GM23338 (cell line): Measurements from ENCODE around the gene AZIN2. TPM values are rescaled to one million over a fixed set of nuclear protein-coding genes. Genes with fewer than 3 reads are reported as not detected.
"Not testable (repeated sequence)": the region's sequence is repeated elsewhere in the genome, so short reads cannot be mapped to it uniquely, and the experiment has no call there.

Experiments
- ATAC-seq: fragments of 200-7000 bp; cut with Tn5 transposase; 3 replicates; pipeline ENCODE4 v1.9.1; 2020
- DNase-seq: peaks from one replicate; pipeline ENCODE4 v3.0.0-alpha.2; 2015; ENCODE audit warnings: low spot score
- H2AFZ ChIP-seq: fragments of 200-600 bp; sonication (generic); 2 replicates; pipeline ENCODE4 v1.8.0; 2016; ENCODE audit warnings: antibody characterized with exemption, mild to moderate bottlenecking, moderate library complexity
- H3F3A ChIP-seq: fragments of 200-600 bp; sonication (generic); replicated peaks from 2 replicates; pipeline ENCODE4 v1.8.0; 2017; ENCODE audit warnings: antibody characterized with exemption, mixed run types, low read depth
- H3K27ac ChIP-seq: fragments of 200-600 bp; sonication (generic); 2 replicates; pipeline ENCODE4 v1.6.1; 2016; ENCODE audit warnings: low read depth
- H3K27me3 ChIP-seq: fragments of 200-600 bp; sonication (generic); 2 replicates; pipeline ENCODE4 v1.8.0; 2016; ENCODE audit warnings: mild to moderate bottlenecking, mixed run types, moderate library complexity; ENCODE audit not compliant: insufficient read depth
- H3K36me3 ChIP-seq: fragments of 200-600 bp; sonication (generic); 2 replicates; pipeline ENCODE4 v1.8.0; 2016; ENCODE audit warnings: mild to moderate bottlenecking; ENCODE audit not compliant: insufficient read depth
- H3K4me1 ChIP-seq: fragments of 200-600 bp; sonication (generic); 2 replicates; pipeline ENCODE4 v1.8.0; 2016; ENCODE audit warnings: mild to moderate bottlenecking, moderate library complexity; ENCODE audit not compliant: insufficient read depth
- H3K4me2 ChIP-seq: fragments of 200-600 bp; sonication (generic); 2 replicates; pipeline ENCODE4 v1.7.1; 2017; ENCODE audit warnings: mixed run types
- H3K4me3 ChIP-seq: fragments of 200-600 bp; sonication (generic); 2 replicates; pipeline ENCODE4 v1.6.1; 2016; ENCODE audit warnings: mixed run types
- H3K79me2 ChIP-seq: fragments of 200-600 bp; sonication (generic); replicated peaks from 2 replicates; pipeline ENCODE4 v1.8.0; 2017; ENCODE audit warnings: mild to moderate bottlenecking; ENCODE audit not compliant: insufficient read depth
- H3K9me2 ChIP-seq: fragments of 200-600 bp; sonication (generic); 2 replicates; pipeline ENCODE4 v1.8.0; 2017; ENCODE audit not compliant: insufficient read depth
- H4K20me1 ChIP-seq: fragments of 200-600 bp; sonication (generic); replicated peaks from 2 replicates; pipeline ENCODE4 v1.8.0; 2017; ENCODE audit warnings: mild to moderate bottlenecking; ENCODE audit not compliant: insufficient read depth
- H3K27ac Mint-ChIP-seq: 2 replicates; pipeline ENCODE4 v1.8.0; 2020; ENCODE audit warnings: inconsistent platforms, mild to moderate bottlenecking, moderate library complexity, mixed read lengths
- H3K27me3 Mint-ChIP-seq: 3 replicates; pipeline ENCODE4 v1.8.0; 2022; ENCODE audit warnings: low read depth, mild to moderate bottlenecking, moderate library complexity, mixed read lengths, inconsistent platforms; ENCODE audit not compliant: insufficient read depth, poor library complexity
- H3K36me3 Mint-ChIP-seq: 3 replicates; pipeline ENCODE4 v1.8.0; 2021; ENCODE audit warnings: low read depth, mild to moderate bottlenecking, inconsistent platforms, moderate library complexity, mixed read lengths
- H3K4me1 Mint-ChIP-seq: 3 replicates; pipeline ENCODE4 v1.8.0; 2020; ENCODE audit warnings: mild to moderate bottlenecking, inconsistent platforms, mixed read lengths
- H3K4me3 Mint-ChIP-seq: 3 replicates; pipeline ENCODE4 v1.8.0; 2021; ENCODE audit warnings: moderate library complexity, mild to moderate bottlenecking, inconsistent platforms, mixed read lengths
- H3K9me3 Mint-ChIP-seq: 3 replicates; pipeline ENCODE4 v1.8.0; 2020; ENCODE audit warnings: moderate library complexity, mild to moderate bottlenecking, inconsistent platforms, mixed read lengths
- EZH2phosphoT487 ChIP-seq: fragments of 200-600 bp; sonication (generic); IDR thresholded peaks from one replicate; pipeline ENCODE4 v1.8.1; 2018; ENCODE audit warnings: antibody characterized with exemption; ENCODE audit not compliant: unreplicated experiment
- NANOG ChIP-seq: IDR thresholded peaks from 2 replicates; pipeline ENCODE4 v1.6.1; 2016; ENCODE audit warnings: antibody characterized with exemption, borderline replicate concordance
- POLR2AphosphoS5 ChIP-seq: IDR thresholded peaks from 2 replicates; pipeline ENCODE4 v1.6.1; 2016; ENCODE audit warnings: antibody characterized with exemption, low read depth
- ZNF331 ChIP-seq: fragments of 250-450 bp; sonication (Bioruptor Pico); IDR thresholded peaks from 2 replicates; pipeline ENCODE4 v1.5.0; 2020; ENCODE audit warnings: low read depth, mild to moderate bottlenecking, moderate library complexity
- polyA plus RNA-seq: library from polyadenylated mRNA; unstranded; fragments of >200 nt; fragmentation: Nextera tagmentation; extraction: Ambion mirVana; gene quantifications from 2 replicates; pipeline ENCODE4 v1.2.1, GENCODE V29; 2016
- total RNA-seq: library from RNA; depleted of rRNA; stranded (reverse); fragments of >200 nt; shearing (Covaris generic); gene quantifications from 2 replicates; pipeline ENCODE4 v1.2.3, GENCODE V29; 2014
- TF ChIP-seq, protein P1 (sequence below): IDR thresholded peaks from 2 replicates; pipeline ENCODE4 v1.6.1; 2016; ENCODE audit warnings: antibody characterized with exemption
- TF ChIP-seq, protein P2 (sequence below): fragments of 250-450 bp; sonication (Bioruptor Pico); IDR thresholded peaks from 2 replicates; pipeline ENCODE4 v1.5.0; 2020; ENCODE audit warnings: mild to moderate bottlenecking, moderate library complexity

The AZIN2 gene
- total and polyA plus RNA-seq, 2 experiments from 2014 or later, result 0.37 to 1.2 TPM

DNA sequence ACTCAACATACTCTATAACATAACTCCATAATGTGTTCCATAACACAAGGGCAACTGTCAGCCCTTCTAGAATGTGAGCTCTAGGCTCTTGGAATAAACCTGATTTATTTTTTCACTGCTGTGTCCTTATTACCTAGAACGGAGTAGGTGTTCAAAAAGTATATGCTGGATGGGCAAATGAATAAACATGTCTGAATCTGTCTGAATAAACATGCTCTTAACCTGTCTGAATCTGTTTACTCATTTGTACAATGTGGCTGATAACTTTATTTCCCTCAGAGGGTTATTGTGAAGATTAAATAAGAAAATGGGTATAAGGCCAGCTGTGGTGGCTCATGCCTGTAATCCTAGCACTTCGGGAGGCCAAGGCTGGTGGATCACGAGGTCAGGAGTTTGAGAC, 42.3 kb downstream of the AZIN2 start:
- peaks cover 14% of the 10 kb centered on the region; the same call in 2 of the 3 replicates for H3K4me1 Mint-ChIP-seq
- no peaks in the 10 kb centered on the region for H4K20me1 ChIP-seq
- H3K4me2 ChIP-seq, result no peak overlapping the region
- no peak overlapping the region for H3K4me3 ChIP-seq
- no peak overlapping the region for H3K27ac ChIP-seq
- TF ChIP-seq, protein P1, sequence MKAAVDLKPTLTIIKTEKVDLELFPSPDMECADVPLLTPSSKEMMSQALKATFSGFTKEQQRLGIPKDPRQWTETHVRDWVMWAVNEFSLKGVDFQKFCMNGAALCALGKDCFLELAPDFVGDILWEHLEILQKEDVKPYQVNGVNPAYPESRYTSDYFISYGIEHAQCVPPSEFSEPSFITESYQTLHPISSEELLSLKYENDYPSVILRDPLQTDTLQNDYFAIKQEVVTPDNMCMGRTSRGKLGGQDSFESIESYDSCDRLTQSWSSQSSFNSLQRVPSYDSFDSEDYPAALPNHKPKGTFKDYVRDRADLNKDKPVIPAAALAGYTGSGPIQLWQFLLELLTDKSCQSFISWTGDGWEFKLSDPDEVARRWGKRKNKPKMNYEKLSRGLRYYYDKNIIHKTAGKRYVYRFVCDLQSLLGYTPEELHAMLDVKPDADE, result no peak
- TF ChIP-seq, protein P2, sequence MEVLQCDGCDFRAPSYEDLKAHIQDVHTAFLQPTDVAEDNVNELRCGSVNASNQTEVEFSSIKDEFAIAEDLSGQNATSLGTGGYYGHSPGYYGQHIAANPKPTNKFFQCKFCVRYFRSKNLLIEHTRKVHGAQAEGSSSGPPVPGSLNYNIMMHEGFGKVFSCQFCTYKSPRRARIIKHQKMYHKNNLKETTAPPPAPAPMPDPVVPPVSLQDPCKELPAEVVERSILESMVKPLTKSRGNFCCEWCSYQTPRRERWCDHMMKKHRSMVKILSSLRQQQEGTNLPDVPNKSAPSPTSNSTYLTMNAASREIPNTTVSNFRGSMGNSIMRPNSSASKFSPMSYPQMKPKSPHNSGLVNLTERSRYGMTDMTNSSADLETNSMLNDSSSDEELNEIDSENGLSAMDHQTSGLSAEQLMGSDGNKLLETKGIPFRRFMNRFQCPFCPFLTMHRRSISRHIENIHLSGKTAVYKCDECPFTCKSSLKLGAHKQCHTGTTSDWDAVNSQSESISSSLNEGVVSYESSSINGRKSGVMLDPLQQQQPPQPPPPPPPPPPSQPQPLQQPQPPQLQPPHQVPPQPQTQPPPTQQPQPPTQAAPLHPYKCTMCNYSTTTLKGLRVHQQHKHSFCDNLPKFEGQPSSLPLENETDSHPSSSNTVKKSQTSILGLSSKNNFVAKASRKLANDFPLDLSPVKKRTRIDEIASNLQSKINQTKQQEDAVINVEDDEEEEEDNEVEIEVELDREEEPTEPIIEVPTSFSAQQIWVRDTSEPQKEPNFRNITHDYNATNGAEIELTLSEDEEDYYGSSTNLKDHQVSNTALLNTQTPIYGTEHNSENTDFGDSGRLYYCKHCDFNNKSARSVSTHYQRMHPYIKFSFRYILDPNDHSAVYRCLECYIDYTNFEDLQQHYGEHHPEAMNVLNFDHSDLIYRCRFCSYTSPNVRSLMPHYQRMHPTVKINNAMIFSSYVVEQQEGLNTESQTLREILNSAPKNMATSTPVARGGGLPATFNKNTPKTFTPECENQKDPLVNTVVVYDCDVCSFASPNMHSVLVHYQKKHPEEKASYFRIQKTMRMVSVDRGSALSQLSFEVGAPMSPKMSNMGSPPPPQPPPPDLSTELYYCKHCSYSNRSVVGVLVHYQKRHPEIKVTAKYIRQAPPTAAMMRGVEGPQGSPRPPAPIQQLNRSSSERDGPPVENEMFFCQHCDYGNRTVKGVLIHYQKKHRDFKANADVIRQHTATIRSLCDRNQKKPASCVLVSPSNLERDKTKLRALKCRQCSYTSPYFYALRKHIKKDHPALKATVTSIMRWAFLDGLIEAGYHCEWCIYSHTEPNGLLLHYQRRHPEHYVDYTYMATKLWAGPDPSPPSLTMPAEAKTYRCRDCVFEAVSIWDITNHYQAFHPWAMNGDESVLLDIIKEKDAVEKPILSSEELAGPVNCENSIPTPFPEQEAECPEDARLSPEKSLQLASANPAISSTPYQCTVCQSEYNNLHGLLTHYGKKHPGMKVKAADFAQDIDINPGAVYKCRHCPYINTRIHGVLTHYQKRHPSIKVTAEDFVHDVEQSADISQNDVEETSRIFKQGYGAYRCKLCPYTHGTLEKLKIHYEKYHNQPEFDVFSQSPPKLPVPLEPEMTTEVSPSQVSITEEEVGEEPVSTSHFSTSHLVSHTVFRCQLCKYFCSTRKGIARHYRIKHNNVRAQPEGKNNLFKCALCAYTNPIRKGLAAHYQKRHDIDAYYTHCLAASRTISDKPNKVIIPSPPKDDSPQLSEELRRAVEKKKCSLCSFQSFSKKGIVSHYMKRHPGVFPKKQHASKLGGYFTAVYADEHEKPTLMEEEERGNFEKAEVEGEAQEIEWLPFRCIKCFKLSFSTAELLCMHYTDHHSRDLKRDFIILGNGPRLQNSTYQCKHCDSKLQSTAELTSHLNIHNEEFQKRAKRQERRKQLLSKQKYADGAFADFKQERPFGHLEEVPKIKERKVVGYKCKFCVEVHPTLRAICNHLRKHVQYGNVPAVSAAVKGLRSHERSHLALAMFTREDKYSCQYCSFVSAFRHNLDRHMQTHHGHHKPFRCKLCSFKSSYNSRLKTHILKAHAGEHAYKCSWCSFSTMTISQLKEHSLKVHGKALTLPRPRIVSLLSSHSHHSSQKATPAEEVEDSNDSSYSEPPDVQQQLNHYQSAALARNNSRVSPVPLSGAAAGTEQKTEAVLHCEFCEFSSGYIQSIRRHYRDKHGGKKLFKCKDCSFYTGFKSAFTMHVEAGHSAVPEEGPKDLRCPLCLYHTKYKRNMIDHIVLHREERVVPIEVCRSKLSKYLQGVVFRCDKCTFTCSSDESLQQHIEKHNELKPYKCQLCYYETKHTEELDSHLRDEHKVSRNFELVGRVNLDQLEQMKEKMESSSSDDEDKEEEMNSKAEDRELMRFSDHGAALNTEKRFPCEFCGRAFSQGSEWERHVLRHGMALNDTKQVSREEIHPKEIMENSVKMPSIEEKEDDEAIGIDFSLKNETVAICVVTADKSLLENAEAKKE (CRISPR knock-in tag), result no peak
- no peak for TF ChIP-seq ZNF331 (CRISPR knock-in tag)
- no peak for TF ChIP-seq POLR2AphosphoS5
- no peak for TF ChIP-seq EZH2phosphoT487
- no peak for TF ChIP-seq NANOG
- H3F3A ChIP-seq, result no peaks in the 10 kb centered on the region; the same call in 1 of the 2 replicates
- H3K9me3 Mint-ChIP-seq, result no peaks in the 10 kb centered on the region; the same call in 2 of the 3 replicates
- H3K9me2 ChIP-seq, result peaks cover 6% of the 10 kb centered on the region; the same call in 1 of the 2 replicates
- no peaks in the 10 kb centered on the region for H3K79me2 ChIP-seq
- no peak overlapping the region for H2AFZ ChIP-seq
- DNase-seq (no peak), ATAC-seq (no peak)
- peaks cover 8% of the 10 kb centered on the region for H3K36me3 Mint-ChIP-seq
- H3K4me1 ChIP-seq, result peaks cover 10% of the 10 kb centered on the region
- H3K4me3 Mint-ChIP-seq, result no peak overlapping the region
- peaks cover 15% of the 10 kb centered on the region; the same call in 1 of the 2 replicates for H3K27me3 ChIP-seq
- H3K27me3 Mint-ChIP-seq, result peaks cover 24% of the 10 kb centered on the region
- no peaks in the 10 kb centered on the region for H3K36me3 ChIP-seq
- H3K27ac Mint-ChIP-seq, result no peak overlapping the region

DNA sequence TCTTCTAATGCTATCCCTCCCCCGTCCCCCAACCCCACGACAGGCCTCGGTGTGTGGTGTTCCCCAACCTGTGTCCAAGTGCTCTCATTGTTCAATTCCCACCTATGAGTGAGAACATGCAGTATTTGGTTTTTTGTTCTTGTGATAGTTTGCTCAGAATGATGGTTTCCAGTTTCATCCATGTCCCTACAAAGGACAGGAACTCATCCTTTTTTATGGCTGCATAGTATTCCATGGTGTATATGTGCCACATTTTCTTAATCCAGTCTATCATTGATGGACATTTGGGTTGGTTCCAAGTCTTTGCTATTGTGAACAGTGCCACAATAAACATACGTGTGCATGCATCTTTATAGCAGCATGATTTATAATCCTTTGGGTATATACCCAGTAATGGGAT, 43.7 kb downstream of the AZIN2 start:
- H3K79me2 ChIP-seq, H3F3A ChIP-seq, H3K9me3 Mint-ChIP-seq, H4K20me1 ChIP-seq, H3K9me2 ChIP-seq, H3K36me3 ChIP-seq, H3K36me3 Mint-ChIP-seq, H2AFZ ChIP-seq, ATAC-seq, H3K27ac ChIP-seq, H3K4me3 ChIP-seq, H3K27ac Mint-ChIP-seq, H3K4me2 ChIP-seq, DNase-seq, H3K4me3 Mint-ChIP-seq: not testable (repeated sequence)
- peaks cover 17% of the 10 kb centered on the region for H3K4me1 Mint-ChIP-seq
- Histone ChIP-seq H3K27me3 (peaks cover 15% of the 10 kb centered on the region; the same call in 1 of the 2 replicates), H3K4me1 (peaks cover 23% of the 10 kb centered on the region)
- peaks cover 17% of the 10 kb centered on the region for H3K27me3 Mint-ChIP-seq
